ENCODE data around the gene CDK18. TPM values are rescaled to one million over a fixed set of nuclear protein-coding genes. Genes with fewer than 3 reads are reported as not detected.

The CDK18 gene
- total RNA-seq, 1 donor from 2014 or later = 179 TPM

DNA sequence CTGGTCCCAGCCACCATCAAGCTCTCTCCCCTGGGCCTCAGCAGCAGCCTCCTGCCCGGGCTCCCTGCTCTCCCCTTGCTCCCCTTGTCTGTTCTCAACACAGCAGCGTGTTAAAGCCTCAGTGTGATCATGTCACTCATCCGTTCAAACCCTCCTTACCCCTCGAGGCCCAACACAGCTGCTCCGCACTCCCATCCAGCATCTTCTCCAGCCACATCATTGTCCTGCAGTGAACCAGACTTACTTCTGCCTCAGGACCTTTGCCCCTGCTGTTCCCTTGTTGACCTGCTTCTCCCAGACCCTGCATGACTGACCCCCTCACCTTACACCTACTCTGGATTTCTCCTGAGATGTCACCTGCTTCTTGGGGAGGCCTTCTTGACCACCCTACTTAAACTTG is 13.3 kb downstream of the CDK18 start:
- peaks cover 100% of the 10 kb centered on the region for H3K4me1 ChIP-seq
- TF ChIP-seq, protein P1, sequence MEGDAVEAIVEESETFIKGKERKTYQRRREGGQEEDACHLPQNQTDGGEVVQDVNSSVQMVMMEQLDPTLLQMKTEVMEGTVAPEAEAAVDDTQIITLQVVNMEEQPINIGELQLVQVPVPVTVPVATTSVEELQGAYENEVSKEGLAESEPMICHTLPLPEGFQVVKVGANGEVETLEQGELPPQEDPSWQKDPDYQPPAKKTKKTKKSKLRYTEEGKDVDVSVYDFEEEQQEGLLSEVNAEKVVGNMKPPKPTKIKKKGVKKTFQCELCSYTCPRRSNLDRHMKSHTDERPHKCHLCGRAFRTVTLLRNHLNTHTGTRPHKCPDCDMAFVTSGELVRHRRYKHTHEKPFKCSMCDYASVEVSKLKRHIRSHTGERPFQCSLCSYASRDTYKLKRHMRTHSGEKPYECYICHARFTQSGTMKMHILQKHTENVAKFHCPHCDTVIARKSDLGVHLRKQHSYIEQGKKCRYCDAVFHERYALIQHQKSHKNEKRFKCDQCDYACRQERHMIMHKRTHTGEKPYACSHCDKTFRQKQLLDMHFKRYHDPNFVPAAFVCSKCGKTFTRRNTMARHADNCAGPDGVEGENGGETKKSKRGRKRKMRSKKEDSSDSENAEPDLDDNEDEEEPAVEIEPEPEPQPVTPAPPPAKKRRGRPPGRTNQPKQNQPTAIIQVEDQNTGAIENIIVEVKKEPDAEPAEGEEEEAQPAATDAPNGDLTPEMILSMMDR (IDR thresholded peaks at IDR 0.05; ENCODE audit: borderline replicate concordance) = no peak
- intact Hi-C loops (cut with micrococcal nuclease) = no loop called here
- H3K9me3 ChIP-seq (replicated peaks) = no peaks in the 10 kb centered on the region
- H3K4me3 ChIP-seq = no peak overlapping the region
- peaks cover 3% of the 10 kb centered on the region for H3K36me3 ChIP-seq
- no peaks in the 10 kb centered on the region for H3K27me3 ChIP-seq (ENCODE audit: low read depth)
- DNase-seq = no peak
- peak overlapping the region; percentile 94 for H3K27ac ChIP-seq (replicated peaks)

DNA sequence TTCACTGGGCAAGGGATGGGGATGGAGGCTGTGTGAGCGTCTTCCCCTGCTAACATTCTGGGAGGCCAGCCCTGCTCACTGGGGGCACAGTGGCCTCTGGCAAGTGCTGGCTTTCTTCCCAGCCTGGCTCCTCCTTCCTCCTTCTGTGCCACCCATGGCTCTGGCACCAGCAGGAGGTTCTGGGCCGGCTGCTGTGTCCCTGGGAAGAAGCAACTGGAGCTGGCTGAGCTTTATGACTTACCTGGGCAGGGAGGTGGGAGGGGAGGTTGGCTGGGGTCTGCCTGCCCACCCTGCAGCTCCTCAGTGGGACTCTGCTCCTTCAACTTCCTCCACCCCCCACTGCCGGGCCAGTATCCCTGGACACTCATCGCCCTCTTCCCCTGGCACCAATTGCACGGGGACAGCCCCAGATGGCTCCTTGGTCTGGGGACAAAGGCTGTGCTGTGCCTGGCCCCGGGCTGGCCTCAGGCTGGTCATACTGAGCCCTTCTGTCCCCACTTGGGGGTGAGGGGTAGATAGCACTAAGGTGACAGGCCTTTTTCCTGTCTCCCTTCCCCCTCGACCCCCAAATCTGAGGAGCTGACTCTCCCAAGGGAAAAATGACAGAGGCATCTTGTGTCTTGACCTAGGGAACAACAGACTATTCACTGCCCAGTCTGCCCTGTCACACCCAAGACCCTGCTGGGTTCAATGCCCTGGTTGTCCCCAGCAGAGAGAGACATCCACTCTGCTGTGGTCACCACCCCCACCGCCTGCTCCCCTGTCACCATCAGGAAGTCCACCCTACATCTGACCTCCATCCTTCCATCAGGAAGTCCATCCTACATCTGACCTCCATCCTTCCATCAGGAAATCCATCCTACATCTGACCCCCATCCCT is 14.4 kb downstream of the CDK18 start:
- TF ChIP-seq, protein P1 (IDR thresholded peaks at IDR 0.05; ENCODE audit: borderline replicate concordance) = no peak
- DNase-seq = no peak
- Histone ChIP-seq H3K4me3 (no peak overlapping the region), H3K36me3 (peaks cover 10% of the 10 kb centered on the region), H3K9me3 (replicated peaks) (no peaks in the 10 kb centered on the region), H3K27ac (replicated peaks) (peak overlapping the region; percentile 94), H3K27me3 (ENCODE audit: low read depth) (no peaks in the 10 kb centered on the region), H3K4me1 (peaks cover 100% of the 10 kb centered on the region)
- intact Hi-C loops (cut with micrococcal nuclease) = no loop called here

DNA sequence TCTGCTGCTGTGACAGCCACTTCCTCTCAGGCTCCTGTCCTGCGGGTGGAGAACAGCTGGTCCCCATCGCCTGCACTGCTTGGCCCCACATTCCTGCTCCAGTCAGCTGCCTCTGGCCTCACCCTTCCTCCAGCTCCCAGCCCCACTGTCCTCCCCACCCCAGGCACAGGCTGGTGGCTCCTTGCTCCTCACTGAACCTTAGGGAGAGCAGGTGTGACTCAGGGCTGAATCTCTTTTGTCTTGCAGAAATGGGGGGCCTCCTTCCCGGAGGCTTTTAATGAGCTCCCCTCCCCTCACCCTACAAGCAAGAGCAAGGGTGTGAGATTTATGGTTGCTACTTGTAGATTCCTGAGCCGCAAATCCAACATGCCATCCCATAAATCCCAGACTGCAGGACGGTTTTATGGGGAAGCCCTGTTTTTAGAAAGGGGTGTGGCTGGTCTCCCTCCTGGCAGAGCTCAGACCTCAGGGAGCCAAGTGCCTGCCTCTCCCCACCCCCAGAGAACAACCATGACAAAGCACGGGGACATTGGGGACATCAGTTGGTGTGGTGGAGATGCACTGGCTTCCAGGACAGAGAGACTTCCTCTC is 15.2 kb downstream of the CDK18 start:
- Histone ChIP-seq H3K27ac (replicated peaks) (peak overlapping the region; percentile 94), H3K9me3 (replicated peaks) (no peaks in the 10 kb centered on the region), H3K36me3 (peaks cover 13% of the 10 kb centered on the region), H3K27me3 (ENCODE audit: low read depth) (no peaks in the 10 kb centered on the region), H3K4me3 (peak overlapping the region; percentile 5), H3K4me1 (peaks cover 99% of the 10 kb centered on the region)
- peak; percentile 49 for DNase-seq
- intact Hi-C loops (cut with micrococcal nuclease) = no loop called here
- TF ChIP-seq, protein P1 (IDR thresholded peaks at IDR 0.05; ENCODE audit: borderline replicate concordance) = no peak

DNA sequence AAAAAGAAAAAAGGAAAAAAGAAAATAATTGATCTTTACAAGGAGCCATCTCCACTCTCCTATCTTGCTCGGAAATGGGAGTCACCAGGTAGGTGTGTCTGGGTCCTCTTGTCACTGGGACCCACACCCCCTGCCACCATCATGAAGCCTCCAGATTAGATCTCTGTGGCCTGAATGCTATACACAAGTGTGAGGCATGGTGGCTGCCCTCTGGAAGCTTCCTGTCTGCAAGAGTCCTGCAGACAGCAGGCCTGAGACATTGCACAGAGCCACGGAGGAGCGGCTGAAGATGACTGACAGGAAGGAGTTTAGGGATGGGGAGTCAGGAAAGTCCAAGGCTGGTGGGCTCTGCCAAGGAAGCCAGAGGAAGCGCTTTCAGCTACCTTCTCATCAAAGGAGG is 16.2 kb downstream of the CDK18 start:
- Histone ChIP-seq H3K4me1 (peaks cover 99% of the 10 kb centered on the region), H3K36me3 (peaks cover 20% of the 10 kb centered on the region), H3K27me3 (ENCODE audit: low read depth) (no peaks in the 10 kb centered on the region), H3K27ac (replicated peaks) (peak overlapping the region; percentile 94), H3K4me3 (no peak overlapping the region), H3K9me3 (replicated peaks) (no peaks in the 10 kb centered on the region)
- no peak for DNase-seq
- intact Hi-C loops (cut with micrococcal nuclease) = no loop called here
- TF ChIP-seq, protein P1 (IDR thresholded peaks at IDR 0.05; ENCODE audit: borderline replicate concordance) = no peak

DNA sequence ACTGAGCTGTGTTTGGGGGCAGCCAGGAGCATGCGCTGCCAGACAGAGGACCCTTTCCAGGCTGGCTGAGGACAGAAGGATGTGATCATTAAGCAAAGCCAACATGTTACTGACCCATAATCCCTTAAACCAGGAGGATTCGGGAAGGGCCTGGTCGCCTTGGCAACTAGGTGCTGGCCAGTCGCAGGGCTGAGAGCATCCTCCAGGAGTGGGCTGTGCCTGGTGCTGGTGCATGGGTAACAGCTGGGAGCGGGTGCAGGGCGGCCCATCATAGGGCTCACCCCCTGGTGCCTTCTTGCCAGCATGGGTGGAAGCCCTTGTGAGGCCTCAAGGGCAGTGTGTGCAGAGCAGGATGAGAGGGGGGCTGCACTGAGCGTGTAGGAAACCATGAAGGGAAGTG is 17.2 kb downstream of the CDK18 start:
- H3K9me3 ChIP-seq (replicated peaks) = no peaks in the 10 kb centered on the region
- H3K4me1 ChIP-seq = peaks cover 99% of the 10 kb centered on the region
- peak overlapping the region; percentile 94 for H3K27ac ChIP-seq (replicated peaks)
- no peak for DNase-seq
- intact Hi-C loops (cut with micrococcal nuclease) = no loop called here
- TF ChIP-seq, protein P1 (IDR thresholded peaks at IDR 0.05; ENCODE audit: borderline replicate concordance) = no peak
- H3K36me3 ChIP-seq = peaks cover 21% of the 10 kb centered on the region
- H3K27me3 ChIP-seq (ENCODE audit: low read depth) = no peaks in the 10 kb centered on the region
- H3K4me3 ChIP-seq = no peak overlapping the region
